ENCODE data around the gene DCTN1.

DNA sequence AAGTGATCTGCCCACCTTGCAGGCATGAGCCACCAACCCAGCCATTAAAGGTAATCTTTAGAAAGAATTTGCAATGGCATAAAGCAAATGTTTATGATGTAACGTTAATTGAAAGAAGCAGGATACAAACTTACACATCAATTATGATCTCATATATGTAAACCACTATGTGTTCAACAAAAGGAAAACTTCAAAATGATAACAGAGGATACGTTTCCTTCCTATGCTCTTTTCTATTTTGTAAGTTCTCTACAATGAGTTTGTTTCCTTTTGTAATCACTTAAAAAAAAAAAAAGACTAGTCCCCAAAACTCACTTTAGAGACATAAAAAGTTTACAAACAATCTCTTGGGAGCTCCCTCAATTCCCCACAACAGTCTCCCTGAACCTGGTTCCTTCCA lies 39.9 kb upstream of the DCTN1 start:
- TF ChIP-seq, protein P1, sequence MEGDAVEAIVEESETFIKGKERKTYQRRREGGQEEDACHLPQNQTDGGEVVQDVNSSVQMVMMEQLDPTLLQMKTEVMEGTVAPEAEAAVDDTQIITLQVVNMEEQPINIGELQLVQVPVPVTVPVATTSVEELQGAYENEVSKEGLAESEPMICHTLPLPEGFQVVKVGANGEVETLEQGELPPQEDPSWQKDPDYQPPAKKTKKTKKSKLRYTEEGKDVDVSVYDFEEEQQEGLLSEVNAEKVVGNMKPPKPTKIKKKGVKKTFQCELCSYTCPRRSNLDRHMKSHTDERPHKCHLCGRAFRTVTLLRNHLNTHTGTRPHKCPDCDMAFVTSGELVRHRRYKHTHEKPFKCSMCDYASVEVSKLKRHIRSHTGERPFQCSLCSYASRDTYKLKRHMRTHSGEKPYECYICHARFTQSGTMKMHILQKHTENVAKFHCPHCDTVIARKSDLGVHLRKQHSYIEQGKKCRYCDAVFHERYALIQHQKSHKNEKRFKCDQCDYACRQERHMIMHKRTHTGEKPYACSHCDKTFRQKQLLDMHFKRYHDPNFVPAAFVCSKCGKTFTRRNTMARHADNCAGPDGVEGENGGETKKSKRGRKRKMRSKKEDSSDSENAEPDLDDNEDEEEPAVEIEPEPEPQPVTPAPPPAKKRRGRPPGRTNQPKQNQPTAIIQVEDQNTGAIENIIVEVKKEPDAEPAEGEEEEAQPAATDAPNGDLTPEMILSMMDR (IDR thresholded peaks at IDR 0.05), result no peak
- TF ChIP-seq EZH2 (IDR thresholded peaks at IDR 0.05; ENCODE audit: borderline replicate concordance, insufficient read depth, low read depth, low read length, poor library complexity, severe bottlenecking), result no peak

Measured in B cell (primary cell).